ENCODE results near the gene OR9A4.
"Not testable (repeated sequence)": the region's sequence is repeated elsewhere in the genome, so short reads cannot be mapped to it uniquely, and the experiment has no call there.

Gene OR9A4

GRCh38 chr7:141877365-141877764 is 38.8 kb upstream of the OR9A4 start:
- no peak for TF ChIP-seq CTCF (IDR thresholded peaks at IDR 0.05; ENCODE audit: low read depth, low read length, missing control alignments)
- in situ Hi-C loops (cut with HindIII; ENCODE audit: low sequenced_read_pairs): no loop called here
- DNase-seq (ENCODE audit: low read depth): no peak
- H3K4me3 ChIP-seq (ENCODE audit: low read depth, low read length): no peak overlapping the region

GRCh38 chr7:141880960-141881359 is 35.2 kb upstream of the OR9A4 start:
- TF ChIP-seq CTCF (IDR thresholded peaks at IDR 0.05; ENCODE audit: low read depth, low read length, missing control alignments): no peak
- DNase-seq (ENCODE audit: low read depth): no peak
- in situ Hi-C loops (cut with HindIII; ENCODE audit: low sequenced_read_pairs): no loop called here
- no peak overlapping the region for H3K4me3 ChIP-seq (ENCODE audit: low read depth, low read length)

GRCh38 chr7:141884539-141885225 is 31.5 kb upstream of the OR9A4 start:
- in situ Hi-C loops (cut with HindIII; ENCODE audit: low sequenced_read_pairs): no loop called here
- no peak overlapping the region for H3K4me3 ChIP-seq (ENCODE audit: low read depth, low read length)
- DNase-seq (ENCODE audit: low read depth): no peak
- no peak for TF ChIP-seq CTCF (IDR thresholded peaks at IDR 0.05; ENCODE audit: low read depth, low read length, missing control alignments)

- no peak overlapping the region for H3K4me3 ChIP-seq (ENCODE audit: low read depth, low read length)
- TF ChIP-seq CTCF (IDR thresholded peaks at IDR 0.05; ENCODE audit: low read depth, low read length, missing control alignments): no peak
- in situ Hi-C loops (cut with HindIII; ENCODE audit: low sequenced_read_pairs): no loop called here
- DNase-seq (ENCODE audit: low read depth): no peak
These were observed 26.9 kb upstream of the OR9A4 start for GRCh38 chr7:141889321-141889720.

GRCh38 chr7:141891336-141891735 is 24.9 kb upstream of the OR9A4 start:
- no peak overlapping the region for H3K4me3 ChIP-seq (ENCODE audit: low read depth, low read length)
- in situ Hi-C loops (cut with HindIII; ENCODE audit: low sequenced_read_pairs): no loop called here
- no peak for TF ChIP-seq CTCF (IDR thresholded peaks at IDR 0.05; ENCODE audit: low read depth, low read length, missing control alignments)
- DNase-seq (ENCODE audit: low read depth): no peak

DNA sequence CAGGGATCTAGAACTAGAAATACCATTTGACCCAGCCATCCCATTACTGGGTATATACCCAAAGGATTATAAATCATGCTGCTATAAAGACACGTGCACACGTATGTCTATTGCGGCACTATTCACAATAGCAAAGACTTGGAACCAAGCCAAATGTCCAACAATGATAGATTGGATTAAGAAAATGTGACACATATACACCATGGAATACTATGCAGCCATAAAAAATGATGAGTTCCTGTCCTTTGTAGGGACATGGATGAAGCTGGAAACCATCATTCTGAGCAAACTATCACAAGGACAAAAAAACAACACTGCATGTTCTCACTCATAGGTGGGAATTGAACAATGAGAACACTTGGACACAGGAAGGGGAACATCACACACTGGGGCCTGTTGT is 16.8 kb upstream of the OR9A4 start:
- H3K4me3 ChIP-seq (ENCODE audit: low read depth, low read length); DNase-seq (ENCODE audit: low read depth); in situ Hi-C loops (cut with HindIII; ENCODE audit: low sequenced_read_pairs): not testable (repeated sequence)

- no peak for DNase-seq (ENCODE audit: low read depth)
- no peak overlapping the region for H3K4me3 ChIP-seq (ENCODE audit: low read depth, low read length)
- in situ Hi-C loops (cut with HindIII; ENCODE audit: low sequenced_read_pairs): no loop called here
- no peak for TF ChIP-seq CTCF (IDR thresholded peaks at IDR 0.05; ENCODE audit: low read depth, low read length, missing control alignments)
These were observed 9.9 kb upstream of the OR9A4 start for GRCh38 chr7:141906285-141906684.

Measured in astrocyte of the cerebellum (primary cell).